Inflammatory macrophage (primary cell): Measurements from ENCODE around the gene TRAPPC2L.

ENCODE experiments used
- DNase-seq, 2 donors: peaks; one replicate each; pipeline ENCODE4 v3.0.0-alpha.2; 2020 to 2022

TRAPPC2L gene

GRCh38 chr16:88861359-88861758 lies 4.4 kb downstream of the TRAPPC2L start:
- no peak for DNase-seq

- DNase-seq = no peak
Measured at GRCh38 chr16:88862968-88863367, 6.0 kb downstream of the TRAPPC2L start.

- DNase-seq = no peak
Measured at GRCh38 chr16:88863426-88863825, 6.5 kb downstream of the TRAPPC2L start.

- DNase-seq = no peak
Measured at GRCh38 chr16:88864099-88864498, 7.2 kb downstream of the TRAPPC2L start.

GRCh38 chr16:88864521-88864920 lies 7.6 kb downstream of the TRAPPC2L start:
- DNase-seq = no peak

- DNase-seq = no peak
Measured at GRCh38 chr16:88865310-88865709, 8.4 kb downstream of the TRAPPC2L start.

- no peak for DNase-seq
Measured at GRCh38 chr16:88865742-88866141, 8.8 kb downstream of the TRAPPC2L start.

GRCh38 chr16:88866151-88866920 lies 9.4 kb downstream of the TRAPPC2L start, which contains the start of gene PABPN1L:
Gene PABPN1L, minus strand, starts transcription at chr16:88866660. Its CDS starts 54 bp downstream, at chr16:88866606.
- DNase-seq = no peak

- no peak for DNase-seq
Measured at GRCh38 chr16:88867581-88868246, 10.8 kb downstream of the TRAPPC2L start.

GRCh38 chr16:88868974-88869672 lies 12.2 kb downstream of the TRAPPC2L start:
- DNase-seq = no peak

- DNase-seq = no peak
Measured at GRCh38 chr16:88869673-88869980, 12.7 kb downstream of the TRAPPC2L start.

GRCh38 chr16:88870608-88871348 lies 13.9 kb downstream of the TRAPPC2L start:
- peak in 1 of 2 donors; percentile 19 for DNase-seq

- DNase-seq = no peak
Measured at GRCh38 chr16:88871349-88871702, 14.4 kb downstream of the TRAPPC2L start.

GRCh38 chr16:88871730-88872416 lies 14.9 kb downstream of the TRAPPC2L start:
- DNase-seq = no peak

- DNase-seq = no peak
Measured at GRCh38 chr16:88872650-88873331, 15.9 kb downstream of the TRAPPC2L start.

- DNase-seq = no peak
Measured at GRCh38 chr16:88874938-88875599, 18.1 kb downstream of the TRAPPC2L start.

- no peak for DNase-seq
Measured at GRCh38 chr16:88875703-88876234, 18.8 kb downstream of the TRAPPC2L start.

GRCh38 chr16:88876942-88877526 lies 20.1 kb downstream of the TRAPPC2L start:
- no peak for DNase-seq

GRCh38 chr16:88877564-88878289 lies 20.8 kb downstream of the TRAPPC2L start:
- no peak for DNase-seq

GRCh38 chr16:88878356-88878755 lies 21.4 kb downstream of the TRAPPC2L start:
- no peak for DNase-seq
